NCI-H1436 (cell line): Measurements from ENCODE around the gene APC2.
A peak's percentile ranks its signal among the peaks of the same experiment; 100 is the strongest.

ENCODE experiments used
- DNase-seq: peaks from one replicate; lab custom pipeline; 2025; lab: John Stamatoyannopoulos, UW

APC2 gene, protein sequence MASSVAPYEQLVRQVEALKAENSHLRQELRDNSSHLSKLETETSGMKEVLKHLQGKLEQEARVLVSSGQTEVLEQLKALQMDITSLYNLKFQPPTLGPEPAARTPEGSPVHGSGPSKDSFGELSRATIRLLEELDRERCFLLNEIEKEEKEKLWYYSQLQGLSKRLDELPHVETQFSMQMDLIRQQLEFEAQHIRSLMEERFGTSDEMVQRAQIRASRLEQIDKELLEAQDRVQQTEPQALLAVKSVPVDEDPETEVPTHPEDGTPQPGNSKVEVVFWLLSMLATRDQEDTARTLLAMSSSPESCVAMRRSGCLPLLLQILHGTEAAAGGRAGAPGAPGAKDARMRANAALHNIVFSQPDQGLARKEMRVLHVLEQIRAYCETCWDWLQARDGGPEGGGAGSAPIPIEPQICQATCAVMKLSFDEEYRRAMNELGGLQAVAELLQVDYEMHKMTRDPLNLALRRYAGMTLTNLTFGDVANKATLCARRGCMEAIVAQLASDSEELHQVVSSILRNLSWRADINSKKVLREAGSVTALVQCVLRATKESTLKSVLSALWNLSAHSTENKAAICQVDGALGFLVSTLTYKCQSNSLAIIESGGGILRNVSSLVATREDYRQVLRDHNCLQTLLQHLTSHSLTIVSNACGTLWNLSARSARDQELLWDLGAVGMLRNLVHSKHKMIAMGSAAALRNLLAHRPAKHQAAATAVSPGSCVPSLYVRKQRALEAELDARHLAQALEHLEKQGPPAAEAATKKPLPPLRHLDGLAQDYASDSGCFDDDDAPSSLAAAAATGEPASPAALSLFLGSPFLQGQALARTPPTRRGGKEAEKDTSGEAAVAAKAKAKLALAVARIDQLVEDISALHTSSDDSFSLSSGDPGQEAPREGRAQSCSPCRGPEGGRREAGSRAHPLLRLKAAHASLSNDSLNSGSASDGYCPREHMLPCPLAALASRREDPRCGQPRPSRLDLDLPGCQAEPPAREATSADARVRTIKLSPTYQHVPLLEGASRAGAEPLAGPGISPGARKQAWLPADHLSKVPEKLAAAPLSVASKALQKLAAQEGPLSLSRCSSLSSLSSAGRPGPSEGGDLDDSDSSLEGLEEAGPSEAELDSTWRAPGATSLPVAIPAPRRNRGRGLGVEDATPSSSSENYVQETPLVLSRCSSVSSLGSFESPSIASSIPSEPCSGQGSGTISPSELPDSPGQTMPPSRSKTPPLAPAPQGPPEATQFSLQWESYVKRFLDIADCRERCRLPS (N-terminal part only)

DNA sequence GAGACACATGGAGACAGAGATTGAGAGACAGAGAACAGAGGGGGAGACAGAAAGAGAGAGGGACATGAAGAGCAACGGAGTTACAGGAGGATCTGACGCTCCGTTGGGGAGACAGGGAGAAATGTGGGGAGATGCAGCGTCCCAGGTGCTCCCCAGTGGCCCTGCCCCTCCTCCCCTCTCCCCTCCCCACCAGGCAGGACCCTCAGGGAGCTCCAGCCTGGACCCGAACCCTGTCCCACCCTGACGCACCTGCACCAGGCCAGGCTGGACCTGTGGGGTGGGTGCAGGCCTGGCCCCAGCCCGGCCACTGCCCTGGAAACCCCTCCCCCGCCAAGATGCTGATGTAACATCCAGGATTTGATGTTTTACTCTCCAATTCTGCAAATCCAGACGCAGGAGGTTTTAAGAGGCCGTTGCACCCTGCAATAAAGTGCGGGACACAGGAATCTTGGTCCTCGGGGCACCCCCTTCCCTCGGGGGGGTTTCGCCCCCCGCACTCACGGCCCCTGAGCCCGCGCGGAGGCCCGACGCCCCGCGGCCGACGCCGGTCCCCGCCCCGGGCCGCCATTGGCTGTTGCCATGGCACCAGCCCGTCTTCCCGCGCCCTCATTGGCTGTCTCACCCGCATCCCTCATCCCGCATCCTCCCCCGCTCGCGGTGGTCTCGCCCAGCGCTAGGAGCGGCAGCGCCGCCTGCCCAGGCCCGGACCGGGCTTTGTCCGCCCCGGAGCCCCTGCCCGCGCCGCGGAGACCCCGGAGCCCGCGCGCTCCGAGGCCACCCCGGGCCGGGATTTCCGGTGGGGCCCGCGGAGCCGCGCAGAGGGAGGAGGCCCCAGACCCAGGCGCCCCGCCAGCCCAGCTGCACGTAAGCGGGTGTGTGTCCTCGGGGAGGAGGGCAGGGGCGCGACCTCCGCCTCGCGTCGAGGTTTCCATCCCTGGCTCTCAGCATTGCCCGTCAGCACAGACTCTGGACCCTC is at the start of gene APC2:
Gene APC2 (plus strand): TSS at position 655 of the 976 bp plus-strand sequence. CDS start 2,881 bp downstream, outside the sequence.
- DNase-seq = peak; percentile 87

DNA sequence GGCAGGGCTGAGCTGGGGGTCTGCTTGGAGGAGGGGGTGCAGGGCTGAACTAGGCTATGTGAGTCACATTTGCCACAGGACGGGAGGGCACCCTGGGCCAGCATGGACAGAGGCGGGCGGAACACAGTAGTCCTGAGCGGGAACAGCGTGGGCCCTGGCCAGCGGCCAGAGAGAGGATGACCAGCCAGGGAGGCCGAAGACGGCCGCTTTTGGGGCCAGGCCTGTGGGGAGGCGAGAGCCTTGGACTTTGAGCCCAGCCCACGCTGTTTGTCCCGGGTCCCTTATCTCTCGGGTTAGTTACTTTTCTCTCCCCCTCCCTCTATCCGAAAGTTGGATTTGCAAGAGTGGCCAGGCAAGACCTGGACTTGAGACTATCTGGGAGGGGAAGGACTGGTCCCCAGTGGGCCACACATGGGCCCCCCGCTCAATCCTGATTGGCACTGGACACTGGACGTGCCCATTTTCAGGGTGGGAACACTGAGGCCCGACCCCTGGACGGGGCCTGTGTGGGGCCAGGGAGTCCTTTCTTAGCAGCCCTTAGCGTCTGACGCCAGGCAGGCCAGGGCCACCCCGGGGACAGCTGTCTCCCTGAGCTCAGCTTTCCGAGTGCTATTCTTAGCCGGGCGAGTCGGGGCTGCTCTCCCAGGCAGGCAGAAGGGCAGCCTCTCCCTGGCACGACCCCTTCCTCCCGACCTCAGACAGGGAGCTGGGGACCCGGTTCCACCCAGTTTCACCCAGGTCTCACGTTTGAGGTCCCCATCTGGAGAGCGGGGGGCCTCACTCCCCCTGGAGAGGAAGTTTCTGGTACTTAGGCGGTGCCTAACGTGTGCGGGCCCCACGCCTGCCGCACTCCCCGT is 49.4 kb upstream of the APC2 start:
- DNase-seq = peak; percentile 32

DNA sequence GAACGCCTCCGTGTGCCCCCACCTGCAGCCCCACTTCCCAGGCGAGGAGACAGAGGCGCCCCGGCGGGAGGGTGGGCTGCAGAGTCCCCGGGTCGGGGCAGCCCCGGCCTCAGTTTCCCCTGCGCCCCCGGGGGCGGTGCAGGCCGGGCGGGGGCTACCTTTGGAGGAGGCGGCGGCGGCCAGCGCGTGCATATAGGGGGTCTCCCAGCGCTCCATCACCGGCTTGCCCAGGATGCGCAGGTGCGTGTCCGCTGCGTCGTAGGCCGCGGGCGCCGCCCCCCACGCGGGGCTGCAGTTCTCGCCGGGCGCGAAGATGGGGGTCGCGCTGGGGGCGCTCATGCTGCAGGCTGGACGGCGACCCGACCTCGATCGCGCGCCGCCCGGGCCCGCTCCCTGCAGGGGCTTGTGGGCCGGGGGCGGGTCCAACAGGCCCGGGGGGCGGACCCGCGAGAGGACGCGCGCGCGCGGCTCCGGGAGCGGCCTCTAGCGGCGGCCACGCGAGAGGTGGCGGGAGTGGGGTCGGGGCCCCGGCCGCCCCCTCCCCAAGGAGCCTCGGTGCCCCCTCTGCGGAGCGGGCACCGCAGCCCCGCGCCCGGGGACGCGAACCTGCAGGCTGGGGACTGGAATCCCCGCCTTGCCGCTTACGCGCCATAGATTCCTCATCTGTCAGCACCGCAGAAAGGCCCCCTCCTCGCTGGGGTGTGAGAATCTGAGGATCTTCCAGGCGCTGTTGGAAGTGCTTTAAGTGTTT is 48.6 kb upstream of the APC2 start, which contains the start of gene GAMT:
Gene GAMT (minus strand): TSS at position 405 of the 751 bp plus-strand sequence. CDS start 66 bp downstream, at position 339.
- peak; percentile 42 for DNase-seq

DNA sequence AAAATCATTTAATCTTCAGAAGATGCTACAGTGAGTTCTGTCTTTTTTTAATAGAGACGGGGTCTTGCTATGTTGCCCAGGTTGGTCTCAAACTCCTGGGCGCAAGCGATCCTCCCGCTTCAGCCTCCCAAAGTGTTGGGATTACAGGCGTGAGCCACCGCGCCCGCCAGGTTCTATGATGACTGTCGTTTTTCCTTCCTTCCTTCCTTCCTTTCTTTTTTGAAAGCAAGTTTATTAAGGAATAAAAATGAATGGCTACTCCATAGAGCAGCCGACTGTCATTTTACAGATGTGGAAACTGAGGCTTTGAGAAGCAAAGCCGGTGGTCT is 48.1 kb upstream of the APC2 start:
- DNase-seq = no peak

DNA sequence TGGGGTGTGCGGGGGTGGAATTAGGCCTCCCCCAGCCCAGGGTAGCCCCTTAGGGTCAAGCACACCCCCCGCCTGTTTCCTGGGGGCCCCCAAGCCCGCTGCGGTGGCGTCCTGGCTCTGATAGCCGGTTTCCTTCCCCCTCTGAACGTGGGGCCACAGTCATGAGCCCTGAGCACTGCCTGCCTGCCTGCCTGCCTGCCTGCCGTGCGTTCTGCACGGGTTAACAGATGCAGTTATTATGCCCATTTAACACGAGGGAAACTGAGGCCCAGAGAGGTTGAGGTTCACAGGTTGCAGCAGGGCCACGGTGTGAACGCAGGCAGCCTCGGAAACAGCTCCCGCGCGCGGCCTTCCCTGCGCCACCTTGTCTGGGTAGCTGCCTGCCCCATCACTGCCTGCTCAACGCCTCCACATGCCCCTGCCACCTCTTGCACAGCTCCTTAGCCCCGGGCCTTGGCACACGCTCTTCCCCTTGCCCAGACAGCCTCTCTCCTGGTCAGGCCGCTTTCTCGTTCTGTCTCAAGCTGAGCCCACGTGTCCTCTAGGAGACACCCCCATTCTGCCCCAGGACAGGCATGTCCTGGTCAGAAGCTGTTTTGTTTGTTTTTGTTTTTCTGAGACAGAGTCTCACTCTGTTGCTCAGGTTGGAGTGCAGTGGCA is 47.4 kb upstream of the APC2 start:
- DNase-seq = no peak

DNA sequence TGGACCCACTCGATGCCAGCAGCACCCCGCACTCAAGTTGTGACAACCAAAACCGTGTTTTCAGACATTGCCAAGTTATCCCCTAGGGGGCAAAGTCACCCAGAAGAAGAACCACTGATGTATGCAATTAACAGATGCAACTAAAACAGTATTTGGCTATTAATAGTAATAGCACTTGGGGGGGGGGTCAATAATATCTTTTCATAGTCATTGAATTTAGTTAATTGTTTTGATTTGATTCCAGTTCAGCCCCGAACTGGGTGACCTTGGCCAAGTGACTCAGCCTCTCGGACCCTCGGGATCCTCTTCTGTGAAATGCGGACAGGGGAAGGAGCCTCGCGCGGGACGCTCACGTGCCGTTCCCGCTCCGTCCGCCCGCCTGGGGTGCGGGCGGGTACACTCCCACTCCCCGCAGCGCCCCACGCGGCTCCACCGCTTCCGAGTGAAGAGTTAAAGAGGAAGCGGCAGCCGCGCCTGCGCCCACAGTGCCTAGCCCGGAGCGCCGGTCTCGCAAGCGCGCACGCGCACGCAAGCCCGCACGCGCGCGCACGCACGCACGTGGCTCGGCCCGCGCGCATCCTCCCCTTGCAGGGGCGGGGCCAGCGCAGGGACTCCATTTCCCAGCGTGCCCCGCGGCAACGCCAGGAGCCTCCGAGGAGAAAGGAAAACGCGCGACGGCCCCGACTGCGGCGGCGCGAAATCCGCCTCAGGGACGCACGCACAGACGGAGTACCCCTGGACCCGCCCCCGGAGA is 43.0 kb upstream of the APC2 start:
- DNase-seq = peak; percentile 97

DNA sequence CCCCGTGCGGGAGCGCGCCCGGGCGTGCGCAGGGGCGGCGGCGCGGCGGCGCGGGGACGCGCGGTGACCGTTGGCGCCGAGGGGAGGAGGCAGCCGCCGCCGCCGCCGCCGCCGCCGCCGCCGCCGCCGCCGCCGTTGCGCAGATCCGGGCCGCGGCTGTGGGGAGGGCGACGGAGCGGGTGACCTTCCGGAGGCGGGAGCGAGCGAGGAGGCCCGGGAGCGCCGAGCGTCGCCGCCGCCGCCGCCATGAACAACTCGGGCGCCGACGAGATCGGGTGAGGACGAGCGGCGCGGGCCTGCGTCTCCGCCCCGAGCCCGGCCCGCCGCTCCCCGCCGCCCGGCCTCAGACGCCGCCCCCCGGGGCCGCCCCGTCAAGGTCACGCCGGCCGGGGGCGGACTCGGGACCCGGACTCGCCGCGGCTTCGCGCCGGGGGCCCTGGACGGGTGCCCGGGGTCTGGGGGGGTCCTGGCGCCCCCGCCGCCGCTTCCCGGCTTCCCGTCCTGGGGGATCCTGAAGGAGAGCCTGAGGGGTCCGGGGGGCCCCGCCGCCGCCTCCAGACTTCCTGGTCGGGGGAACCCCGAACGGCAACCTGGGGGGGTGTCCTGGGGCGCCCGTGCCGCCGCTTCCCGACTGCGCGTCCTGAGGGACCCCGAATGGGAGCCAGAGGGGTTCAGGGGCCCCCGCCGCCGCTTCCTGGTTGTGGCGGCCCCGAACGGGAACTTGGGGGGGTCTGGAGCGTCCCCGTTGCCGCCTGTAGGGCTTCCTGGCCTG is 42.2 kb upstream of the APC2 start, which contains the start of gene DAZAP1:
Gene DAZAP1 (plus strand): TSS at position 59 of the 772 bp plus-strand sequence. CDS start 188 bp downstream, at position 247.
- no peak for DNase-seq

DNA sequence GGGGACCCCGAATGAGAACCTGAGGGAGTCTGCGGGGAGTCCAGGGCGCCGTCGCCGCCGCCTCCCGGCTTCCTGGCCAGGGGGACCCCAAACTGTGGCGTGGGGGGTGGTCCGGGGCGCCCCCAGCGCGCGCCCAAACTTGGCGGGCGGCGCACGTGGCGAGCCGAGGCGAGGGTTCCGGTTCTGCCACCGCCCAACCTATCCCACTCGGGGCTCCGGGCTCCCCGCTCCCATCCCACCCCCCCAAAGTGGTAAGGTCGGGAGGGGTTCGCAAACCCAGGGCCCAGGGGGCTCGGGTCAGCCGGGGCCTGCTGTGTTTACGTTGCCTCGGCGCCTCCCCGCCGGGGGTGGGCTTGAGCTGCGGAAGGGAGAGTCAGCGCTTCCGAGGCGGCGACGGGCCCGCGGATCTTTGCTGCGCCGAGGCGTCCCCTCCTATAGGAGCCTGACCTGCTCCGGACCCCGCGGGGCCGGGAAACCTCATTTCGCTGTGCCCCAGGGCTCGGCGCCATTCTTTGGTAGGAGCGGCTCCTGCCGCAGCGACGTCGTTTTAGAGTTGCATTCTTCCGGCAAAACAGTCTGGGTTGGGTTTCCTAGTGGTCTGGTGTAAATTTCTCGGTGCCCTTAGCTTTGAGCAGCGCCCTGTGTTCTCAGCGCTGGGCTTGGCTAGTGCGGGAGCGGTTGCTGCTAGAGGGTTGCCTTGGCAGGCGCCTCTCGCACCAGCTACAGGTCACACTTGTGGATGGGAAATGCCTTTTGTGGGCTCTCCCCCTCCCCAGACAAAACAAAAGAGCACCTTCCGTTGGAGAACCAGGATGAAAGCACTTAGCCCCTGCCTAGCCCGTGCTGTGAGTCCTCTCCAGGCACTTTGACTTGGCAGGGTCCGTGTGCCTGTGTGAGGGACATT is 41.4 kb upstream of the APC2 start:
- no peak for DNase-seq

DNA sequence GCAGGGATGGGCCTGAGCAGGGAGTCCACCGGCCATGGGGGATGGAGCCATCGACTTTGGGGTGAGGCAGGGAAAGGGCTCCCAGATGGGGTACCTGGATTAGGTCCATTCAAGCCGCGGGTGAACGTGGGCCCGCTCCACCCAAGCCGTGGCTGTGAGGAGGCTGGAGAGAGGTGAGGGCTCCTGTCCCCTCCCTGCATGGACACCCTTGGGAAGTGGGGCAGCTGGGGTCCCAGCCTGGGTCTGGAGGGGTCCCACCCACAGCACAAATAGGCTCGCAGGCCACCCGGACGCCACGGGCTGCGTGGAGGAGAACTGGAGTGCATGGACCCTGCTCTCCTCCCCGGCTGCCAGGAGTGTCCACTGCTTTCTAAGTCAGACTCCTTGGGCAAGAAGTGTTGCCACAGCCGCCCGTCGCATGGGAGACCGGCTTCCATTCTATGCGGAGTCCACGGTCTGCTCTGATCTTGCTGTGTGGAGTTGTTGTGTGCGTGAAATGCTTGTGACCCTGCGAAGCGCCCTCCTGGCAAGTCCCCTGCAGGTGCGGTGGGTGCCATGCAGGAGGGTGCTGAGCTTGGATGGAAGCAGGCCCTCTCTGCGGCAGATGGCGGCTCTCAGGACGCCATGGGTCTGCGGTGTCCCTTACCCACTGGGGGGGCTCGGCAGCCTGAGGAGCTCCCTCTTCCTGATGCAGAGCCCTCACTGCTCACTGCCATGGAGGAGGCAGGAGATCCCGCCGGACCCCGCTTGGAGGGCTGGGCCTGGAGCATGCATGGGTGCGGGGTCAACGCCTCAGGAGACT is 40.5 kb upstream of the APC2 start:
- DNase-seq = no peak

DNA sequence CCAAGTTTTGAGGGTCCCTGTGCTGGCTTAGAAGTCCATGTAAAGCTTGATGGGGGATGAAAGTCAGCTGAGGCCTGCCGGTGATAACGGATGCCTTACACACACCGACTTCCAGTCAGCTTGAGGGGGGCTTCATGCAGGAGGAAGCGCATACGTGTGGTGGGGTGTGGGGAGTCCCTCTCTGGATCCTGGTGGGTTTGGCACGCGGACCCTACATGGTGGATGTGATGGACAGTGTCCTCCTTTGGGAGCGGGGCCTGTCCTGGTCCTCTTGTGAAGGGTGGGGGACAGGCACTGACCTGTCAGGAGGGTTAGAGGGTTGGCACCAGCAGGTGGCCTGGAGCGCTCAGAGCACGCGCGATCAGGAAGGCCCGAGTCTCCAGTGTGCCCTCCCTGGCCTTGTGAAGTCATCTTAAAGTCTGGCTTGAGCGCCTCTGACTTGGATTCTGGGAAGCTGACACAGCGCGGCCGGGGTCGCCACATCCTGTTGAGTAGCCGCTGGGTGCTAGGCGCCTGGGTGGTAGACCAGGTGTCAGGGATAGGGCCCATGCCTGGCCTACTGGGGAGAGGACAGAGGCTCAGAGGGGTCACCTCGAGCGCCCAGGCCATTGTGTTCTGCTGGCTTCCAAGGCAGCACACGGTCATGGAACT is 39.7 kb upstream of the APC2 start:
- no peak for DNase-seq

DNA sequence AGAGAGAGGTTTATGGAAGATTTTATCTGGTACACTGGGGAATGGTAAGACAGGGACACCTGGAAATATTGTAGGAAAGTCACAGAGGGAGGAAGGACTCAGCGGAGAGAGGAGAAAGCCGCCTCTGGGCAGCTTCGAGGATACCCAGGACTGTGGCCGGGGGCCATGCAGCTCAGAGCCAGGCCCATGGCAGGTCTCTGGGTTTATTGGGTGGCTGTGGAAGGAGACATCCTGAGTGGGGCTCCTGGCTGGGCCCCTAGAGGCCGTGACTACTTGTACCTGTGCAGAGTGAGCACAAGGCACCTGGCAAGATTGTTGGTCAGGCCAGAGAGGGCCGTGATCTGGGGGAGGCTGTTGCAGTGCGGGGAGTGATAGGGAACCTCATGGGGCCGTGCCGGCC is 39.1 kb upstream of the APC2 start:
- DNase-seq = no peak

DNA sequence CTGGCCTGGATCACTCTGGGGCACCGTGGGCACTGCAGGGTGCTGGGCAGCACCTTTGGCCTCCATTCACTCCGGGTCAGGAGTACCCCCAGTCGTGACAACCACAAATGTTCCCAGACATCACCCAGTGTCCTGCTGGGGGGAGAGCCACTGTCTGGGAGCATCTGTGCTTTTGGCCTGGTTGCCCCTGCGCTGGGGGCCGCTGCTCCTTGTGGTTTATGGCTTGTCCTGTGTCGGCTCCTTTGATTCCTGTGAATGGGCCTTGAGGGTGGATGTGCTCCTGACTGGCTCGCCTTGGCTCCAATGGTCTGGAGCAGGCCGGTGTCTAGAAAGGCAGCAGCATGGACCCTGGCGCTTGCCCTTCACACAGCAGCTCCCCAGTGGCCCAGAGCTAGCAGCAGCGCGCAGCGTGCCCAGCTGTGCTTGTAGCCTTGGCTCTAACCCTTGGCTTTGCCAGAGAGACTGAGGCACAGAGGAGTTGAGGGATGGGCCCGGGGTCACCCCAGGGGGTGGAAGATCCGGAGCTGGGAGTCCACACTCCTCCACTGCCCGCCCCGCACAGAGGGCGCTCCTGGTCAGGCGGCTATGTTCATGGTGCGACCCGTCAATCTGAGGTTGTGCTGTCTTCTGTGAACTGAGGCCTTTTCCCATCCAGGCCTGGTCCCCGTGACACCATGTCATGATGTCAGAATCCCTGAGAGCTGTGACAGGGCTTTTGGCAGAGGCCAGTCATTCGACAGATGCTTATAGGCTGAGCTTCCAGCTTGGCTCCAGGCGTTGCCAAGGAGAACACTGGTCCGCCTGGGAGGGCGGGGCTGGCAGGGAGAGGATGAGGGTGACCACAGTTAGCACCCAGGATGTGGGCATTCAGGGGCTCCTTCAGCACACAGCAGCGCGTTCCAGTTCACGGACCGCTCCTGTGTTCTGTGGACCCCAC is 38.4 kb upstream of the APC2 start:
- DNase-seq = no peak

DNA sequence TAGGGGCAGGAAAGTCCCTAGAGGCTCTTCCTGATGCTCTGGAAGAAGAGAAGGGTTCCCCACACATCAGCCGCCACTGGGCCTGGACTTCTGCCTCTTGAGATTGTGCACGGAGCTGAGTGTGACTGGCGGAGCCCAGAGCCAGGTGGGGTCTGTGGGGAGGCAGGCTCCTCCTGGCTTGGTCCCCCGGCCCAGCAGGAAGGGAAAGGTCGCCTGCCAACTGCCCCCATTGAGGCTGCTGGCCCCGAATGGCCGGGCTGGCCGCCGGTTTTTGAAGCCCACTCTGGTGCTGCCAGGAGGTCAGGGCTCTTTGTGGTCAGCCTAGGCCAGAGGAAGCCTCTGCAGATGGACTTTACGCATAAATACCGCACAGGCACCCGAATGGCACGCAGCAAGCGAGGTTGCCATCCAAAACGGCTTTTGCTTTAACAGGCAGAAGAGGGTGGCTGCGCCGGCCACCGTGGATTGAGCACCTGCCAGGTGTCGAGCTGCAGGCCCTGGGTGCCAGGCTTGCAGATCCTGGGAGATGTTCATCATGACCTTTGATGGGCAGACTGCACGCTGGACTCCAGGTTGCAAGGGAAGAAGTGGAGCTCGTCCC is 37.5 kb upstream of the APC2 start:
- DNase-seq = no peak
